Esophagus muscularis mucosa (tissue), 4 donors: Measurements from ENCODE around the gene XPO1. TPM values are rescaled to one million over a fixed set of nuclear protein-coding genes. Genes with fewer than 3 reads are reported as not detected.
"Not testable (repeated sequence)": the region's sequence is repeated elsewhere in the genome, so short reads cannot be mapped to it uniquely, and the experiment has no call there.

Experiments used
- DNase-seq: peaks from one replicate; pipeline ENCODE4 v3.0.0-alpha.2; 2017; ENCODE audit errors: extremely low spot score
- H3K27ac ChIP-seq, 4 donors: fragments of 200-600 bp; sonication (generic); replicated peaks in 1 of 4; 1 replicate in 3 of 4; 2 replicates in 1 of 4; pipeline ENCODE4 v1.5.1; 2016 to 2019; ENCODE audit warnings: mild to moderate bottlenecking in 1 of 4
- H3K27me3 ChIP-seq, 4 donors: fragments of 200-600 bp; sonication (generic); one replicate each; pipeline versions ENCODE4 v1.5.1 to v1.6.0; 2016 to 2019
- H3K36me3 ChIP-seq, 4 donors: fragments of 200-600 bp; sonication (generic); one replicate each; pipeline ENCODE4 v1.5.1; 2016 to 2019
- H3K4me1 ChIP-seq, 4 donors: fragments of 200-600 bp; sonication (generic); one replicate each; pipeline ENCODE4 v1.5.1; 2016 to 2019
- H3K4me3 ChIP-seq, 4 donors: fragments of 200-600 bp; sonication (generic); 1 replicate in 2 of 4; 2 replicates in 2 of 4; pipeline ENCODE4 v1.5.1; 2016 to 2019; ENCODE audit warnings: mild to moderate bottlenecking in 4 of 4, moderate library complexity in 1 of 4
- H3K9me3 ChIP-seq, 4 donors: fragments of 200-600 bp; sonication (generic); 1 replicate in 3 of 4; 2 replicates in 1 of 4; pipeline ENCODE4 v1.5.1; 2016 to 2019
- CTCF ChIP-seq, 3 experiments: fragments of 200-600 bp in 2 of 3; fragments of 450-650 bp in 1 of 3; sonication (generic) in 2 of 3; IDR thresholded peaks; one replicate each; pipeline ENCODE4 v1.5.1; 2017 to 2019; ENCODE audit warnings: antibody characterized with exemption in 3 of 3, mild to moderate bottlenecking in 2 of 3, moderate library complexity in 1 of 3
- EP300 ChIP-seq: sonication (generic); formaldehyde crosslinking; IDR thresholded peaks from one replicate; pipeline ENCODE4 v1.6.1; 2017; ENCODE audit warnings: antibody characterized with exemption
- POLR2A ChIP-seq: fragments of 450-650 bp; IDR thresholded peaks from one replicate; pipeline ENCODE4 v1.6.1; 2017; ENCODE audit warnings: antibody characterized with exemption, moderate library complexity, mild to moderate bottlenecking, low read depth
- POLR2AphosphoS5 ChIP-seq, 2 donors: sonication (generic); formaldehyde crosslinking; IDR thresholded peaks; one replicate each; pipeline ENCODE4 v1.6.1; 2017; ENCODE audit warnings: antibody characterized with exemption in 2 of 2
- WGBS: methylation state at CpG from one replicate; pipeline ENCODE4 v1.1.5; 2018; 5-methylcytosine and 5-hydroxymethylcytosine counted together
- intact Hi-C: fragments of 100-400 bp; cut with DNase I; formaldehyde crosslinking; loops from one replicate; pipeline ENCODE4 v1.15.1; 2023
- total RNA-seq, 4 donors: library from RNA; depleted of rRNA; stranded (reverse); fragments of >200 nt; gene quantifications; one replicate each; pipeline versions ENCODE4 v1.1.0 to v1.2.1, GENCODE V29; 2016

XPO1 gene
- total RNA-seq, 4 donors from 2014 or later, result 55.8 to 117 (median 65.4) TPM

GRCh38 chr2:61451178-61451577 is 87.0 kb downstream of the XPO1 start:
- no peak overlapping the region for H3K27ac ChIP-seq
- intact Hi-C loops, result no loop called here
- peaks cover 4 to 27% (median 14%) of the 10 kb centered on the region in 4 donors for H3K4me1 ChIP-seq
- 82% methylated on average over 9 of the region's 9 CpGs for WGBS
- H3K27me3 ChIP-seq, result no peaks in the 10 kb centered on the region
- no peak for DNase-seq
- no peak overlapping the region for H3K4me3 ChIP-seq
- H3K9me3 ChIP-seq, result no peaks in the 10 kb centered on the region
- H3K36me3 ChIP-seq, result no peaks in the 10 kb centered on the region
- no peak for TF ChIP-seq EP300
- TF ChIP-seq POLR2AphosphoS5 (IDR thresholded peaks at IDR 0.05), result no peak
- TF ChIP-seq CTCF (IDR thresholded peaks at IDR 0.05), result no peak
- no peak for TF ChIP-seq POLR2A

GRCh38 chr2:61450144-61450543 is 88.0 kb downstream of the XPO1 start:
- DNase-seq, result no peak
- Histone ChIP-seq H3K4me3 (no peak overlapping the region), H3K27me3 (no peaks in the 10 kb centered on the region), H3K4me1 (peaks cover 0 to 16% (median 9%) of the 10 kb centered on the region in 4 donors), H3K9me3 (no peaks in the 10 kb centered on the region), H3K27ac (no peak overlapping the region), H3K36me3 (no peaks in the 10 kb centered on the region)
- intact Hi-C loops, result no loop called here
- WGBS, result 88% methylated on average over 4 of the region's 4 CpGs
- TF ChIP-seq EP300 (no peak), POLR2AphosphoS5 (IDR thresholded peaks at IDR 0.05) (no peak), CTCF (IDR thresholded peaks at IDR 0.05) (no peak), POLR2A (no peak)

GRCh38 chr2:61448229-61448628 is 89.9 kb downstream of the XPO1 start:
- Histone ChIP-seq H3K9me3 (no peaks in the 10 kb centered on the region), H3K4me1 (peaks cover 0 to 12% (median 6%) of the 10 kb centered on the region in 4 donors), H3K4me3 (no peak overlapping the region), H3K27me3 (no peaks in the 10 kb centered on the region), H3K27ac (no peak overlapping the region), H3K36me3 (no peaks in the 10 kb centered on the region)
- no peak for TF ChIP-seq CTCF (IDR thresholded peaks at IDR 0.05)
- no peak for TF ChIP-seq POLR2A
- no peak for TF ChIP-seq POLR2AphosphoS5 (IDR thresholded peaks at IDR 0.05)
- TF ChIP-seq EP300, result no peak
- intact Hi-C loops, result no loop called here
- DNase-seq, result no peak
- WGBS, result 100% methylated on average over 2 of the region's 2 CpGs

GRCh38 chr2:61446971-61447370 is 91.2 kb downstream of the XPO1 start:
- not testable (repeated sequence) for H3K9me3 ChIP-seq
- peaks cover 0 to 18% (median 10%) of the 10 kb centered on the region in 4 donors for H3K4me1 ChIP-seq
- 90% methylated on average over 7 of the region's 7 CpGs for WGBS

GRCh38 chr2:61443342-61444041 is 94.7 kb downstream of the XPO1 start:
- no peaks in the 10 kb centered on the region for H3K9me3 ChIP-seq
- H3K27me3 ChIP-seq, result no peaks in the 10 kb centered on the region
- H3K4me3 ChIP-seq, result no peak overlapping the region
- intact Hi-C loops, result no loop called here
- TF ChIP-seq CTCF (IDR thresholded peaks at IDR 0.05) (no peak), EP300 (no peak), POLR2A (no peak), POLR2AphosphoS5 (IDR thresholded peaks at IDR 0.05) (no peak)
- no peak for DNase-seq
- H3K4me1 ChIP-seq, result peaks cover 25 to 46% (median 37%) of the 10 kb centered on the region in 4 donors
- no peaks in the 10 kb centered on the region for H3K36me3 ChIP-seq
- no peak overlapping the region for H3K27ac ChIP-seq
- 92% methylated on average over 7 of the region's 7 CpGs for WGBS

More at GRCh38 chr2:61446971-61447370, 91.2 kb downstream of the XPO1 start:
- H3K27ac ChIP-seq, H3K4me3 ChIP-seq, H3K27me3 ChIP-seq, intact Hi-C loops, H3K36me3 ChIP-seq, DNase-seq: not testable (repeated sequence)
